Activated CD4-positive, alpha-beta memory T cell treated with anti-CD3 and anti-CD28 coated beads for 36 hours (primary cell): ENCODE data around the gene TYK2. TPM values are rescaled to one million over a fixed set of nuclear protein-coding genes. Genes with fewer than 3 reads are reported as not detected.

Experiments
- CTCF ChIA-PET: fragments of 350-600 bp; sonication (Branson Sonifier 250); formaldehyde crosslinking; loops from one replicate; lab custom pipeline; 2021; ENCODE audit warnings: antibody characterized with exemption, inconsistent platforms; lab: Charles Lee
- POLR2A ChIA-PET: fragments of 350-600 bp; sonication (Branson Sonifier 250); formaldehyde crosslinking; loops from one replicate; lab custom pipeline; 2021; ENCODE audit warnings: antibody characterized with exemption; lab: Charles Lee
- DNase-seq: peaks from one replicate; pipeline ENCODE4 v3.0.0-alpha.2; 2020
- H3K27ac Mint-ChIP-seq: one replicate; pipeline ENCODE4 v1.8.0; 2021; ENCODE audit warnings: mixed read lengths
- H3K27me3 Mint-ChIP-seq: one replicate; pipeline ENCODE4 v1.8.0; 2021; ENCODE audit warnings: mixed read lengths
- H3K36me3 Mint-ChIP-seq: one replicate; pipeline ENCODE4 v1.8.0; 2021; ENCODE audit warnings: mixed read lengths
- H3K4me1 Mint-ChIP-seq: one replicate; pipeline ENCODE4 v1.8.0; 2021; ENCODE audit warnings: low read depth, mixed read lengths
- H3K4me3 Mint-ChIP-seq: one replicate; pipeline ENCODE4 v1.8.0; 2021; ENCODE audit warnings: mild to moderate bottlenecking, mixed read lengths
- H3K9me3 Mint-ChIP-seq: one replicate; pipeline ENCODE4 v1.8.0; 2021; ENCODE audit warnings: mixed read lengths
- intact Hi-C: fragments of 100-400 bp; cut with micrococcal nuclease; formaldehyde crosslinking; loops from one replicate; pipeline ENCODE4 v1.15.1; 2023
- total RNA-seq, 2 experiments: library from RNA; stranded (reverse); gene quantifications; one replicate each; pipeline ENCODE4 v1.2.3, GENCODE V29; 2021

TYK2 gene
- total RNA-seq, 2 experiments from 2014 or later, result 168 to 186 TPM

GRCh38 chr19:10320602-10321416 is 59.6 kb downstream of the TYK2 start:
- intact Hi-C loops, result no loop called here
- DNase-seq, result no peak
- Mint-ChIP-seq H3K27ac (no peak overlapping the region), H3K9me3 (no peaks in the 10 kb centered on the region), H3K36me3 (peaks cover 25% of the 10 kb centered on the region), H3K4me1 (peaks cover 6% of the 10 kb centered on the region), H3K27me3 (no peaks in the 10 kb centered on the region), H3K4me3 (no peak overlapping the region)
- CTCF ChIA-PET, result interaction anchor here (1.6 kb wide), 1 partner anchor 62 kb away, joined by 4 read pairs; no protein-coding TSS in a partner anchor
- POLR2A ChIA-PET, result interaction anchor here (0.7 kb wide), 1 partner anchor 53 kb away, joined by 4 read pairs; no protein-coding TSS in a partner anchor

GRCh38 chr19:10318807-10319682 is 61.3 kb downstream of the TYK2 start:
- no peak for DNase-seq
- ChIA-PET CTCF (interaction anchor here (0.6 to 1.1 kb wide), 2 partner anchors 29 to 32 kb away, joined by 3 read pairs; partner anchors contain the start of genes ICAM4 and ICAM5), POLR2A (no interaction called here)
- H3K4me3 Mint-ChIP-seq, result no peak overlapping the region
- peaks cover 17% of the 10 kb centered on the region for H3K4me1 Mint-ChIP-seq
- H3K9me3 Mint-ChIP-seq, result no peaks in the 10 kb centered on the region
- intact Hi-C loops, result no loop called here
- H3K27ac Mint-ChIP-seq, result no peak overlapping the region
- peaks cover 23% of the 10 kb centered on the region for H3K36me3 Mint-ChIP-seq
- no peaks in the 10 kb centered on the region for H3K27me3 Mint-ChIP-seq

- no peak overlapping the region for H3K4me3 Mint-ChIP-seq
- ChIA-PET POLR2A (no interaction called here), CTCF (interaction anchor here (0.7 to 1.8 kb wide), 3 partner anchors 31 to 92 kb away, joined by 3 to 4 read pairs (median 3); partner anchors contain the start of gene ICAM4)
- H3K27me3 Mint-ChIP-seq, result no peaks in the 10 kb centered on the region
- no peaks in the 10 kb centered on the region for H3K9me3 Mint-ChIP-seq
- intact Hi-C loops, result loop anchor here (2.0 kb wide), 1 partner anchor 15 kb away; the partner anchor contains the start of gene RAVER1
- no peak for DNase-seq
- no peak overlapping the region for H3K27ac Mint-ChIP-seq
- H3K36me3 Mint-ChIP-seq, result peaks cover 20% of the 10 kb centered on the region
- H3K4me1 Mint-ChIP-seq, result peaks cover 17% of the 10 kb centered on the region
Observed at GRCh38 chr19:10317857-10318462, 62.4 kb downstream of the TYK2 start.

GRCh38 chr19:10317045-10317856 is 63.1 kb downstream of the TYK2 start:
- H3K27me3 Mint-ChIP-seq, result no peaks in the 10 kb centered on the region
- peak overlapping the region; percentile 33 for H3K27ac Mint-ChIP-seq
- ChIA-PET POLR2A (interaction anchor here (0.5 to 1.2 kb wide), 2 partner anchors 16 to 889 kb away, joined by 4 read pairs; partner anchors contain the start of gene RAVER1), CTCF (interaction anchor here (0.7 to 1.8 kb wide), 2 partner anchors 57 to 92 kb away, joined by 3 to 4 read pairs; no protein-coding TSS in a partner anchor)
- H3K4me3 Mint-ChIP-seq, result no peak overlapping the region
- H3K36me3 Mint-ChIP-seq, result peaks cover 20% of the 10 kb centered on the region
- intact Hi-C loops, result loop anchor here (2.0 kb wide), 1 partner anchor 16 kb away; the partner anchor contains the start of gene RAVER1
- H3K4me1 Mint-ChIP-seq, result peaks cover 17% of the 10 kb centered on the region
- no peaks in the 10 kb centered on the region for H3K9me3 Mint-ChIP-seq
- DNase-seq, result no peak

- no peaks in the 10 kb centered on the region for H3K9me3 Mint-ChIP-seq
- peaks cover 17% of the 10 kb centered on the region for H3K4me1 Mint-ChIP-seq
- H3K36me3 Mint-ChIP-seq, result peaks cover 16% of the 10 kb centered on the region
- ChIA-PET CTCF (interaction anchor here (1.8 kb wide), 1 partner anchor 56 kb away, joined by 4 read pairs; no protein-coding TSS in a partner anchor), POLR2A (interaction anchor here (0.5 to 1.2 kb wide), 2 partner anchors 17 to 890 kb away, joined by 4 read pairs; partner anchors contain the start of gene RAVER1)
- no peaks in the 10 kb centered on the region for H3K27me3 Mint-ChIP-seq
- no peak for DNase-seq
- H3K27ac Mint-ChIP-seq, result peak overlapping the region; percentile 79
- intact Hi-C loops, result loop anchor here (2.0 kb wide), 1 partner anchor 16 kb away; the partner anchor contains the start of gene RAVER1
- peak overlapping the region; percentile 82 for H3K4me3 Mint-ChIP-seq
Observed at GRCh38 chr19:10316229-10317044, 63.9 kb downstream of the TYK2 start.

GRCh38 chr19:10315335-10316214 is 64.8 kb downstream of the TYK2 start, which contains the start of gene FDX2:
Gene FDX2, minus strand, starts transcription at chr19:10316015. Its CDS starts 19 bp downstream, at chr19:10315996.
- peak within 1 kb of the TSS; percentile 79 for H3K27ac Mint-ChIP-seq
- H3K9me3 Mint-ChIP-seq, result no peaks in the 10 kb centered on the region
- peak; percentile 94 for DNase-seq
- intact Hi-C loops, result loop anchor here (2.0 kb wide), 1 partner anchor 17 kb away; the partner anchor contains the start of gene RAVER1
- no peaks in the 10 kb centered on the region for H3K27me3 Mint-ChIP-seq
- peaks cover 16% of the 10 kb centered on the region for H3K36me3 Mint-ChIP-seq
- peak within 1 kb of the TSS; percentile 82 for H3K4me3 Mint-ChIP-seq
- peaks cover 17% of the 10 kb centered on the region for H3K4me1 Mint-ChIP-seq
- ChIA-PET POLR2A (no interaction called here), CTCF (interaction anchor here (1.0 kb wide), 2 partner anchors 46 to 73 kb away, joined by 3 read pairs; no protein-coding TSS in a partner anchor)

- ChIA-PET CTCF (interaction anchor here (1.1 kb wide), 1 partner anchor 50 kb away, joined by 3 read pairs; no protein-coding TSS in a partner anchor), POLR2A (no interaction called here)
- Mint-ChIP-seq H3K27ac (no peak within 1 kb of the TSS), H3K9me3 (no peaks in the 10 kb centered on the region), H3K4me3 (no peak within 1 kb of the TSS), H3K4me1 (peaks cover 3% of the 10 kb centered on the region), H3K27me3 (no peaks in the 10 kb centered on the region), H3K36me3 (no peaks in the 10 kb centered on the region)
- DNase-seq, result no peak
- intact Hi-C loops, result no loop called here
Observed at GRCh38 chr19:10309423-10309822, 70.9 kb downstream of the TYK2 start, which contains the start of gene ZGLP1. Gene ZGLP1, minus strand, starts transcription at chr19:10309815.

GRCh38 chr19:10306327-10306726 is 74.0 kb downstream of the TYK2 start:
- Mint-ChIP-seq H3K27me3 (no peaks in the 10 kb centered on the region), H3K4me3 (no peak overlapping the region), H3K36me3 (no peaks in the 10 kb centered on the region), H3K4me1 (peaks cover 7% of the 10 kb centered on the region), H3K27ac (no peak overlapping the region), H3K9me3 (no peaks in the 10 kb centered on the region)
- ChIA-PET POLR2A (interaction anchor here (1.3 kb wide), 1 partner anchor 18 kb away, joined by 4 read pairs; no protein-coding TSS in a partner anchor), CTCF (interaction anchor here (0.9 kb wide), 1 partner anchor 172 kb away, joined by 4 read pairs; no protein-coding TSS in a partner anchor)
- intact Hi-C loops, result no loop called here
- no peak for DNase-seq

- intact Hi-C loops, result no loop called here
- Mint-ChIP-seq H3K27ac (no peak overlapping the region), H3K4me3 (no peak overlapping the region), H3K4me1 (peaks cover 7% of the 10 kb centered on the region), H3K27me3 (no peaks in the 10 kb centered on the region), H3K9me3 (no peaks in the 10 kb centered on the region), H3K36me3 (no peaks in the 10 kb centered on the region)
- ChIA-PET CTCF (interaction anchor here (0.6 to 1.3 kb wide), 3 partner anchors 46 to 173 kb away, joined by 3 to 5 read pairs (median 4); no protein-coding TSS in a partner anchor), POLR2A (interaction anchor here (1.3 kb wide), 1 partner anchor 19 kb away, joined by 4 read pairs; no protein-coding TSS in a partner anchor)
- no peak for DNase-seq
Observed at GRCh38 chr19:10305139-10305806, 75.1 kb downstream of the TYK2 start.
